NT2/D1 (cell line): ENCODE data around the gene ST3GAL4.

ENCODE experiments used
- DNase-seq: peaks from one replicate; pipeline ENCODE4 v3.0.0-alpha.2; 2011; ENCODE audit warnings: low read depth, low spot score
- H3K27me3 ChIP-seq: 2 replicates; pipeline ENCODE4 v1.6.0; 2011; ENCODE audit warnings: mild to moderate bottlenecking; ENCODE audit not compliant: insufficient read length, insufficient read depth
- H3K36me3 ChIP-seq: 2 replicates; pipeline ENCODE4 v1.6.1; 2011; ENCODE audit warnings: mild to moderate bottlenecking, low read length, mixed read lengths; ENCODE audit not compliant: insufficient read depth, insufficient read length
- H3K4me1 ChIP-seq: 2 replicates; pipeline ENCODE4 v1.5.1; 2011; ENCODE audit not compliant: insufficient read depth, insufficient read length
- H3K4me3 ChIP-seq: 2 replicates; pipeline ENCODE4 v1.5.1; 2011; ENCODE audit warnings: low read depth; ENCODE audit not compliant: insufficient read length
- H3K9ac ChIP-seq: 2 replicates; pipeline ENCODE4 v1.6.0; 2011; ENCODE audit warnings: low read depth; ENCODE audit not compliant: insufficient read length
- H3K9me3 ChIP-seq: 2 replicates; pipeline ENCODE4 v1.5.1; 2011; ENCODE audit warnings: mild to moderate bottlenecking, low read length; ENCODE audit not compliant: insufficient read depth
- SUZ12 ChIP-seq: IDR thresholded peaks from 2 replicates; pipeline ENCODE4 v1.6.1; 2011; ENCODE audit not compliant: insufficient read length, insufficient read depth; ENCODE audit errors: extremely low read depth
- YY1 ChIP-seq: IDR thresholded peaks from 2 replicates; pipeline ENCODE4 v1.6.1; 2011; ENCODE audit not compliant: insufficient read length, insufficient read depth
- ZNF274 ChIP-seq: IDR thresholded peaks from 2 replicates; pipeline ENCODE4 v1.6.1; 2011; ENCODE audit warnings: mild to moderate bottlenecking, low read depth, low read length

Gene ST3GAL4

DNA sequence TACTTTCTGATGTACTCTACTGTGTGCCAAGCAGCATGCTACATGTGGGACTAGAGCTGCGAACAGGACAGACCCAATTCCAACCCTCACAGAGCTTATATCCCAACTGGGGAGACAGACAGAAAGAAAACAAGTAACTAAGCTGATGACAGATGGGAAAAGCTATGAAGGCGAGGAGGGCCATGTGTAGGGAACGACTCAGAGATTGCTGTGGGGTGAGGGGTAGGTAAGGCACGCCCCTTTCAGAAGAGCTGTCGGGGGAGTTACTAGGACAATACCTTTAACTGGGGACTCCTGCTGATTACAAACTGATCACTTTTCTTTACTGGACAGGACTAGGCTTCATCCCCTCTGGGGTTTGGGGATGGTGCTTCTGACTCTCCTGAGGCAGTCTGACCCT, 48.9 kb downstream of the ST3GAL4 start:
- Histone ChIP-seq H3K27me3 (no peaks in the 10 kb centered on the region), H3K36me3 (peaks cover 24% of the 10 kb centered on the region), H3K9ac (peak overlapping the region; percentile 21), H3K4me1 (peaks cover 16% of the 10 kb centered on the region), H3K4me3 (no peak overlapping the region), H3K9me3 (no peaks in the 10 kb centered on the region)
- no peak for TF ChIP-seq ZNF274
- peak; percentile 23 for DNase-seq

DNA sequence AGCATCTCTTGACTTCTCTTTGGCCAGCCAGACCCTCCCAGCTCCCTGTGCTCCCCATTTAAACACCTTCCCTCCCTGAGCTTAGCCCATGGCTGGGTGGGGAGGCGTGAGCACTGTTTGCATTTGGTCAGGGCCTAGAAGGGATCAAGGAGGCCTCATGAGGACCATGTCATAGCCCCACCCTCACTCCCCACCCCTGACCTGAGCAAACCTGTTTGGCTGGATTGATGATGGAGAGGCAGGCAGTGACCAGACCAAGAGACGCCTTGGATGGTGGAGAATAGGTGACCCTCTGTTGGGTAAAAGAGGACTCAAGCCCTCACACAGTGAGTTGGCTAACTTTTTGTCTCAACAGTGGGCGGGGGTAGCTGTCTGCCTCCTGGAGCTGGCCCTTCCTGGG, 49.9 kb downstream of the ST3GAL4 start:
- TF ChIP-seq YY1 (no peak), ZNF274 (no peak), SUZ12 (no peak)
- H3K36me3 ChIP-seq = peaks cover 28% of the 10 kb centered on the region
- peaks cover 16% of the 10 kb centered on the region for H3K4me1 ChIP-seq
- H3K9ac ChIP-seq = no peak overlapping the region
- no peaks in the 10 kb centered on the region for H3K27me3 ChIP-seq
- H3K9me3 ChIP-seq = no peaks in the 10 kb centered on the region
- DNase-seq = no peak
- no peak overlapping the region for H3K4me3 ChIP-seq

DNA sequence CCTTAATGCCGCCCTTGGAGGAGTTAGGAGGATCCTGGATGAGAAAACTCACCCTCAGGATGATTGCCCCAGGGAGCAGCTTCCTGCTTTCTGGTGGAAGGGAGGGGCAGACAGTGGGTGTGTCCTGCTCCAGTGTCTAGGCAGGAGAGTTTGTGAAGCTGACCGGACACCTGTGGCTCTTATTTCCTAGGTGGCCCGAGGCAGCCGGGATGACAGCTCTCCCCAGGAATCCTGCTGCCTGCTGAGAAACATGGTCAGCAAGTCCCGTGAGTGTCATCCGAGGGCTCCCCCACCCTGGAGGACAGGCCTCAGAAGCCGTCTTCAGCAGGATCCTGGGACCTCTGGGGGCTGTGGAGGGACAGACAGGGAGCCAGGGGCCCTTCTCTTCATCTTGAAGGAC, 50.4 kb downstream of the ST3GAL4 start:
- Histone ChIP-seq H3K27me3 (no peaks in the 10 kb centered on the region), H3K9me3 (no peaks in the 10 kb centered on the region), H3K4me3 (no peak overlapping the region), H3K4me1 (peaks cover 16% of the 10 kb centered on the region), H3K36me3 (peaks cover 28% of the 10 kb centered on the region), H3K9ac (no peak overlapping the region)
- TF ChIP-seq ZNF274 (no peak), YY1 (no peak), SUZ12 (no peak)
- DNase-seq = no peak

DNA sequence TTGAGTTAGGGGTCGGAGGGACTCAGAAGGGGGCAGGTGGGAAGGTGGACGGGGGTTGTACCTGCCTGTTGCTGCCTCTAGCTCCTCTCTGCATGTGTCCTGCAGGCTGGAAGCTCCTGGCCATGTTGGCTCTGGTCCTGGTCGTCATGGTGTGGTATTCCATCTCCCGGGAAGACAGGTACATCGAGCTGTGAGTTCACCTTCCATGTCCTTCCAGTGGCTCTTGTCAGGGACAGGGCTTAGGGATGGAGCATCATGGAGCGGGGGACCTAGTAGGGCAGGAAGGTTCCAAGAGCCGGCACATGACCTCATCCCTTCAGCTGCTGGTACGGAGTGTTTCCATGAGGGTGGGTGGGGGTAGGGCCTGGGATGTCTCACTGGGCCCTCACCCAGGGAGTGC, 50.9 kb downstream of the ST3GAL4 start:
- Histone ChIP-seq H3K36me3 (peaks cover 28% of the 10 kb centered on the region), H3K27me3 (no peaks in the 10 kb centered on the region), H3K9me3 (no peaks in the 10 kb centered on the region), H3K4me1 (peaks cover 16% of the 10 kb centered on the region), H3K9ac (no peak overlapping the region), H3K4me3 (no peak overlapping the region)
- DNase-seq = no peak
- TF ChIP-seq ZNF274 = no peak
- no peak for TF ChIP-seq SUZ12
- TF ChIP-seq YY1 = no peak

DNA sequence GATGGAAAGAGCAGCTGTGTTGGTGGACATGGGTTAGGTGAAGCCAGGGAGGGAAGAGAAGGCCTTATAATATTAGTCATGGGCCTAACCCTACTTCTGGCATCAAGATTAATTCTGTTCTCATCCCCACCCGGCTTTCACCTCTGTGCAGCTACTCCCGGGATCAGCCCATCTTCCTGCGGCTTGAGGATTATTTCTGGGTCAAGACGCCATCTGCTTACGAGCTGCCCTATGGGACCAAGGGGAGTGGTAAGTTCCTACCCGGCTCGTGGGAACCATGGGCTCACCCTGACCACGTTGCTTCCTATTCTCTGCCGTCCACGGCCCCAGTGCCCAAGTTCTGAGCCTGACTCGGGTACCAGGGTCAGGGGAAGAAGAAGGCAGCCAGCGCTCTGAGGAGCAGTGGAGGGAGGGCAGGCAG, 51.6 kb downstream of the ST3GAL4 start:
- H3K36me3 ChIP-seq = peaks cover 30% of the 10 kb centered on the region
- no peak for DNase-seq
- no peaks in the 10 kb centered on the region for H3K27me3 ChIP-seq
- no peak overlapping the region for H3K4me3 ChIP-seq
- H3K9me3 ChIP-seq = no peaks in the 10 kb centered on the region
- peaks cover 16% of the 10 kb centered on the region for H3K4me1 ChIP-seq
- no peak overlapping the region for H3K9ac ChIP-seq
- TF ChIP-seq YY1 (no peak), SUZ12 (no peak), ZNF274 (no peak)

DNA sequence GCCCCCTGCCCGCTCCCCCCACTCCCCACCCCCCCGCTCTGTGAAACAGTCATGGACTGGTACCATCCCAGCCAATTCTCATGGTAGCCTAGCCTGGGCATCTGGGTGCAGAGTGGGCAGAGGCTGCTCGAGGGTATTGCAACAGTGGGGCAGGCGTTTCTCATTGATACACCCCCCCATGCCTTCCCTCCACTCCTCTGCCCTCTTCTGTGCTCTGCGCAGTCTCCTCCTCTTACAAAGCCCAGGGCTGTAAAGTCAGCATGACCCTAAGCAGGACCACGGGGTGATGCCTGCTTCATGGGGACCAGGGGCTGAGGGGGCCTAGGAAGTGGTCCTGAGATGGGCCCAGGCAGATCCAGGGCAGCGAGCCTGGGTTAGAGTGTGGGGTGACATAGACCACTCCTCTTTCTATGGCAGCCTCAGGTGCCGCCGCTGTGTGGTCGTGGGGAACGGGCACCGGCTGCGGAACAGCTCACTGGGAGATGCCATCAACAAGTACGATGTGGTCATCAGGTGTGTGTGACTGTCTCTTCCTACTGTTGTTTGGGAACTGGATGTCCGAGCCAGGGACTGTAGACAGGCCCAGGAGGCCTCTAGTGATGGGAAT, 52.3 kb downstream of the ST3GAL4 start:
- peaks cover 37% of the 10 kb centered on the region for H3K36me3 ChIP-seq
- no peak overlapping the region for H3K4me3 ChIP-seq
- H3K4me1 ChIP-seq = peaks cover 12% of the 10 kb centered on the region
- no peak overlapping the region for H3K9ac ChIP-seq
- DNase-seq = no peak
- H3K9me3 ChIP-seq = no peaks in the 10 kb centered on the region
- no peaks in the 10 kb centered on the region for H3K27me3 ChIP-seq
- TF ChIP-seq ZNF274 = no peak
- TF ChIP-seq SUZ12 = no peak
- no peak for TF ChIP-seq YY1

DNA sequence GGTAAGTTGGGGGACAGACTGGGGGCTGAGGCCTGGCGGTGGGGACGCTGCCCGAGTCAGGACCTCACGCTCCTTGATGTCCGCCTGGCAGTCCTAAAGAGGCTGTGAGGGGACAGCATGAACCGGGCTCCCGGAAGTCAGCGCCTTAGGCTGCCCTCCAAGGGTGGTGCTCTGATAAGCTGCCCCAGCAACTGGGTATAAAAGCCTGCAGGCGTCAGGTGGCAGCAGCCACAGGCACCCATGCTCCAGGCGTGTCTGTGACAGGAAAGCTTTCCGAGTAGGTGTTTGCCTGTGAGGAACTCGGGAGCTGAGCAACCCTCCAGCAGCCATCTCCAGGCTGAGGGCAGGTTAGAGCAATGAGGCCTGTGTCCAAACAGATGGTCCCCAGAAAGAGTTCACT, 53.0 kb downstream of the ST3GAL4 start:
- DNase-seq = no peak
- no peaks in the 10 kb centered on the region for H3K27me3 ChIP-seq
- TF ChIP-seq SUZ12 = no peak
- TF ChIP-seq YY1 = no peak
- no peak for TF ChIP-seq ZNF274
- H3K4me1 ChIP-seq = peaks cover 9% of the 10 kb centered on the region
- no peak overlapping the region for H3K4me3 ChIP-seq
- H3K9me3 ChIP-seq = no peaks in the 10 kb centered on the region
- peaks cover 43% of the 10 kb centered on the region for H3K36me3 ChIP-seq
- H3K9ac ChIP-seq = no peak overlapping the region
